HEK293 (cell line): ENCODE measurements around the gene FXYD3.
A peak's percentile ranks its signal among the peaks of the same experiment; 100 is the strongest.

ENCODE experiments used
- BCL11B ChIP-seq: fragments of 450-650 bp; formaldehyde crosslinking; IDR thresholded peaks from 2 replicates; pipeline ENCODE4 v1.5.1; 2016; ENCODE audit warnings: low read depth, missing biosample characterization, missing genetic modification characterization
- GLIS2 ChIP-seq: fragments of 450-650 bp; formaldehyde crosslinking; IDR thresholded peaks from 2 replicates; pipeline ENCODE4 v1.5.1; 2016; ENCODE audit warnings: missing biosample characterization, missing genetic modification characterization
- REPIN1 ChIP-seq: fragments of 450-650 bp; formaldehyde crosslinking; IDR thresholded peaks from 2 replicates; pipeline ENCODE4 v1.5.1; 2017; ENCODE audit warnings: missing biosample characterization, missing genetic modification characterization, low read depth
- SCRT1 ChIP-seq: fragments of 450-650 bp; formaldehyde crosslinking; IDR thresholded peaks from 2 replicates; pipeline ENCODE4 v1.5.1; 2016; ENCODE audit warnings: missing biosample characterization, missing genetic modification characterization, borderline replicate concordance
- YY1 ChIP-seq: fragments of 450-650 bp; formaldehyde crosslinking; IDR thresholded peaks from 2 replicates; pipeline ENCODE4 v1.5.1; 2018; ENCODE audit warnings: missing biosample characterization, missing genetic modification characterization
- ZBTB48 ChIP-seq: fragments of 450-650 bp; formaldehyde crosslinking; IDR thresholded peaks from 2 replicates; pipeline ENCODE4 v1.5.1; 2016; ENCODE audit warnings: missing biosample characterization, missing genetic modification characterization
- ZFP3 ChIP-seq: fragments of 450-650 bp; formaldehyde crosslinking; IDR thresholded peaks from 2 replicates; pipeline ENCODE4 v1.5.1; 2016; ENCODE audit warnings: low read depth, missing biosample characterization, missing genetic modification characterization
- ZFP37 ChIP-seq: fragments of 450-650 bp; formaldehyde crosslinking; IDR thresholded peaks from 2 replicates; pipeline ENCODE4 v1.5.1; 2016; ENCODE audit warnings: missing biosample characterization, missing genetic modification characterization
- ZNF112 ChIP-seq: fragments of 450-650 bp; formaldehyde crosslinking; IDR thresholded peaks from 2 replicates; pipeline ENCODE4 v1.5.0; 2017; ENCODE audit warnings: missing biosample characterization, missing genetic modification characterization
- ZNF155 ChIP-seq: fragments of 450-650 bp; formaldehyde crosslinking; IDR thresholded peaks from 2 replicates; pipeline ENCODE4 v1.5.1; 2016; ENCODE audit warnings: missing biosample characterization, missing genetic modification characterization
- ZNF274 ChIP-seq, 2 experiments: fragments of 200-500 bp in 1 of 2; fragments of 450-650 bp in 1 of 2; sonication (Bioruptor generic) in 1 of 2; formaldehyde crosslinking in 1 of 2; IDR thresholded peaks; 2 replicates each; pipeline versions ENCODE4 v1.5.1 to v1.6.1; 2014 to 2016; ENCODE audit warnings: borderline replicate concordance in 1 of 2, inconsistent platforms in 1 of 2, low read length in 1 of 2, missing biosample characterization in 1 of 2, missing genetic modification characterization in 1 of 2
- ZNF324 ChIP-seq: fragments of 450-650 bp; formaldehyde crosslinking; IDR thresholded peaks from 2 replicates; pipeline ENCODE4 v1.5.1; 2016; ENCODE audit warnings: missing biosample characterization, missing genetic modification characterization
- ZNF354C ChIP-seq: fragments of 450-650 bp; formaldehyde crosslinking; IDR thresholded peaks from 2 replicates; pipeline ENCODE4 v1.5.1; 2016; ENCODE audit warnings: missing biosample characterization, missing genetic modification characterization, low read depth, borderline replicate concordance
- ZNF394 ChIP-seq: fragments of 450-650 bp; formaldehyde crosslinking; IDR thresholded peaks from 2 replicates; pipeline ENCODE4 v1.5.1; 2016; ENCODE audit warnings: missing biosample characterization, missing genetic modification characterization, mild to moderate bottlenecking, moderate library complexity, borderline replicate concordance
- ZNF426 ChIP-seq: fragments of 450-650 bp; formaldehyde crosslinking; IDR thresholded peaks from 2 replicates; pipeline ENCODE4 v1.5.1; 2017; ENCODE audit warnings: missing biosample characterization, missing genetic modification characterization, mild to moderate bottlenecking, inconsistent platforms, moderate library complexity
- ZNF501 ChIP-seq: fragments of 450-650 bp; formaldehyde crosslinking; IDR thresholded peaks from 2 replicates; pipeline ENCODE4 v1.5.1; 2016; ENCODE audit warnings: missing biosample characterization, missing genetic modification characterization
- ZNF555 ChIP-seq: fragments of 450-650 bp; formaldehyde crosslinking; conservative IDR thresholded peaks from 2 replicates; pipeline ENCODE4 v1.5.1; 2017; ENCODE audit warnings: missing biosample characterization, mild to moderate bottlenecking, missing genetic modification characterization, inconsistent platforms
- ZNF600 ChIP-seq: fragments of 450-650 bp; formaldehyde crosslinking; IDR thresholded peaks from 2 replicates; pipeline ENCODE4 v1.5.1; 2016; ENCODE audit warnings: missing biosample characterization, missing genetic modification characterization
- ZNF610 ChIP-seq: fragments of 450-650 bp; formaldehyde crosslinking; IDR thresholded peaks from 2 replicates; pipeline ENCODE4 v1.5.1; 2016; ENCODE audit warnings: missing biosample characterization, missing genetic modification characterization, borderline replicate concordance
- ZNF677 ChIP-seq: fragments of 450-650 bp; IDR thresholded peaks from 2 replicates; pipeline ENCODE4 v1.5.0; 2018; ENCODE audit warnings: missing biosample characterization, mild to moderate bottlenecking, missing genetic modification characterization, moderate library complexity
- ZNF792 ChIP-seq: fragments of 450-650 bp; formaldehyde crosslinking; IDR thresholded peaks from 2 replicates; pipeline ENCODE4 v1.5.1; 2016; ENCODE audit warnings: missing biosample characterization, missing genetic modification characterization
- ZSCAN23 ChIP-seq: fragments of 450-650 bp; formaldehyde crosslinking; IDR thresholded peaks from 2 replicates; pipeline ENCODE4 v1.5.1; 2016; ENCODE audit warnings: missing biosample characterization, missing genetic modification characterization
- ZSCAN30 ChIP-seq: fragments of 450-650 bp; IDR thresholded peaks from 2 replicates; pipeline ENCODE4 v1.5.1; 2018; ENCODE audit warnings: missing biosample characterization, mild to moderate bottlenecking, missing genetic modification characterization, moderate library complexity
- ZXDB ChIP-seq: fragments of 450-650 bp; formaldehyde crosslinking; IDR thresholded peaks from 2 replicates; pipeline ENCODE4 v1.5.1; 2016; ENCODE audit warnings: missing biosample characterization, missing genetic modification characterization
- TF ChIP-seq, protein P1 (sequence below): fragments of 450-650 bp; formaldehyde crosslinking; IDR thresholded peaks from 2 replicates; pipeline ENCODE4 v1.5.1; 2016; ENCODE audit warnings: missing biosample characterization, missing genetic modification characterization
- TF ChIP-seq, protein P2 (sequence below): fragments of 450-650 bp; formaldehyde crosslinking; IDR thresholded peaks from 2 replicates; pipeline ENCODE4 v1.5.1; 2016; ENCODE audit warnings: missing biosample characterization, missing genetic modification characterization
- TF ChIP-seq, protein P3 (sequence below): fragments of 450-650 bp; formaldehyde crosslinking; IDR thresholded peaks from 2 replicates; pipeline ENCODE4 v1.5.1; 2017; ENCODE audit warnings: missing biosample characterization, missing genetic modification characterization
- TF ChIP-seq, protein P4 (sequence below): fragments of 450-650 bp; formaldehyde crosslinking; IDR thresholded peaks from 2 replicates; pipeline ENCODE4 v1.5.1; 2016; ENCODE audit warnings: missing biosample characterization, missing genetic modification characterization
- TF ChIP-seq, protein P5 (sequence below): fragments of 450-650 bp; formaldehyde crosslinking; IDR thresholded peaks from 2 replicates; pipeline ENCODE4 v1.5.1; 2016; ENCODE audit warnings: missing biosample characterization, missing genetic modification characterization
- TF ChIP-seq, protein P6 (sequence below): fragments of 450-650 bp; formaldehyde crosslinking; IDR thresholded peaks from 2 replicates; pipeline ENCODE4 v1.5.1; 2016; ENCODE audit warnings: missing biosample characterization, missing genetic modification characterization

Gene FXYD3

DNA sequence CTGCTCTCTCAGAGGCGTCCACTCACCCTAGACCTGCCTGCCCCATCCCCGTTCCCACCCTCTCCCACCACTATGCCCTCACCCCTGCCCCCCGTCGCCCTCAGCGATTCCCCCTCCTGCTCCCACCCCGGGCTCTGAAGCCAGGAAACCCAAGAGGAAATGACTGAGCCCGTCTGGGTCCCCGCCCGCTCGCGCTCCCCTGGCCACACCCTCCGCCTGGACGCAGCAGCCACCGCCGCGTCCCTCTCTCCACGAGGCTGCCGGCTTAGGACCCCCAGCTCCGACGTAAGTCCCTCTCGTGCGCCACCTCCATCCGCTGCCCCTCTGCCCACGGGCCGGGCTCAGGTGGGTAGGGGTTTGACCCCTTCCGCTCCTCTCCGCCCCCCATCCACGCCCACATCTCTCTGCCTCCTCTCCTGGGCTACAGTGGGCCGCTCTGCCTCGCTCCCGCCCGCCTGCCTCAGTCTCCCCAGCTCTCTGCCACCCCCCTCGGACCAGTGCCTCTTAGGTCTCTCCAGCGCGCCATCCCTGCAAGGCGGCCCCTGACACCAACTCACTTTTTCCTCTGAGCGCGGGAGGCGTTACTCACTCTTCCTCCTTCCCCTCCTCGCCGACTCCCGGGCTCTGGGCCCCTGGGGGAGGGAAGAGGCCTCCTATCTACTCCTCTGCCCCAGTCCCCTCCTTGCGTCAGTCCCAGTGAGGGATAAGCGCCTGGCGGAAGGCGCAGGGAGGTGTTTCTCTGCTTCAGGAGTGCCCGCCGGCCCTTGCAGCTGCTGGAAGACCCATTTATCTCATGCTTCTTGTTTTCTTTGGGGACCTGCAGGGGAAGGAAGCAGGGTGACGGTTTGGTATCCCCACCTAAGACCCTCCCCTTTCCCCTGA is 39.1 kb downstream of the FXYD3 start, which contains the start of gene FXYD5 (continued):
- TF ChIP-seq, protein P1, sequence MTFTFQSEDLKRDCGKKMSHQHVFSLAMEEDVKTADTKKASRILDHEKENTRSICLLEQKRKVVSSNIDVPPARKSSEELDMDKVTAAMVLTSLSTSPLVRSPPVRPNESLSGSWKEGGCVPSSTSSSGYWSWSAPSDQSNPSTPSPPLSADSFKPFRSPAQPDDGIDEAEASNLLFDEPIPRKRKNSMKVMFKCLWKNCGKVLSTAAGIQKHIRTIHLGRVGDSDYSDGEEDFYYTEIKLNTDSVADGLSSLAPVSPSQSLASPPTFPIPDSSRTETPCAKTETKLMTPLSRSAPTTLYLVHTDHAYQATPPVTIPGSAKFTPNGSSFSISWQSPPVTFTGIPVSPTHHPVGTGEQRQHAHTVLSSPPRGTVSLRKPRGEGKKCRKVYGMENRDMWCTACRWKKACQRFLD (tag by site-specific recombination) = no peak; the same call in 1 of the 2 replicates
- TF ChIP-seq, protein P2, sequence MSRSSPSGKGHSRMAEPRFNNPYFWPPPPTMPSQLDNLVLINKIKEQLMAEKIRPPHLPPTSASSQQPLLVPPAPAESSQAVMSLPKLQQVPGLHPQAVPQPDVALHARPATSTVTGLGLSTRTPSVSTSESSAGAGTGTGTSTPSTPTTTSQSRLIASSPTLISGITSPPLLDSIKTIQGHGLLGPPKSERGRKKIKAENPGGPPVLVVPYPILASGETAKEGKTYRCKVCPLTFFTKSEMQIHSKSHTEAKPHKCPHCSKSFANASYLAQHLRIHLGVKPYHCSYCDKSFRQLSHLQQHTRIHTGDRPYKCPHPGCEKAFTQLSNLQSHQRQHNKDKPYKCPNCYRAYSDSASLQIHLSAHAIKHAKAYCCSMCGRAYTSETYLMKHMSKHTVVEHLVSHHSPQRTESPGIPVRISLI (tag by site-specific recombination) = peak; percentile 67
- TF ChIP-seq ZNF324 (peak; percentile 95), ZSCAN30 (peak; percentile 77), ZNF354C (no peak), ZNF792 (tag by site-specific recombination) (peak; percentile 92; the same call in 1 of the 2 replicates), ZNF112 (tag by site-specific recombination) (no peak), ZNF394 (peak; percentile 78), ZNF677 (tag by site-specific recombination) (no peak), ZXDB (tag by site-specific recombination) (peak; percentile 98), REPIN1 (tag by site-specific recombination) (peak; percentile 96; the same call in 1 of the 2 replicates), ZNF610 (tag by site-specific recombination) (peak; percentile 69; the same call in 1 of the 2 replicates), ZFP37 (peak; percentile 100), YY1 (tag by site-specific recombination) (peak; percentile 16; the same call in 1 of the 2 replicates), ZNF501 (tag by site-specific recombination) (peak; percentile 100), ZSCAN23 (tag by site-specific recombination) (0 out of 2 replicates have a peak, but pooled peaks have one; percentile 14), ZNF600 (tag by site-specific recombination) (peak; percentile 97), ZBTB48 (tag by site-specific recombination) (peak; percentile 97), ZNF155 (tag by site-specific recombination) (no peak), ZFP3 (no peak), ZNF555 (tag by site-specific recombination) (no peak), ZNF426 (tag by site-specific recombination) (no peak), ZNF274 (IDR thresholded peaks at IDR 0.05; ENCODE audit: low read length) (no peak), ZNF274 (tag by site-specific recombination; IDR thresholded peaks at IDR 0.05; ENCODE audit: borderline replicate concordance) (no peak), GLIS2 (tag by site-specific recombination) (peak; percentile 96), BCL11B (tag by site-specific recombination) (peak; percentile 76; the same call in 1 of the 2 replicates), SCRT1 (tag by site-specific recombination) (no peak)
- TF ChIP-seq, protein P3, sequence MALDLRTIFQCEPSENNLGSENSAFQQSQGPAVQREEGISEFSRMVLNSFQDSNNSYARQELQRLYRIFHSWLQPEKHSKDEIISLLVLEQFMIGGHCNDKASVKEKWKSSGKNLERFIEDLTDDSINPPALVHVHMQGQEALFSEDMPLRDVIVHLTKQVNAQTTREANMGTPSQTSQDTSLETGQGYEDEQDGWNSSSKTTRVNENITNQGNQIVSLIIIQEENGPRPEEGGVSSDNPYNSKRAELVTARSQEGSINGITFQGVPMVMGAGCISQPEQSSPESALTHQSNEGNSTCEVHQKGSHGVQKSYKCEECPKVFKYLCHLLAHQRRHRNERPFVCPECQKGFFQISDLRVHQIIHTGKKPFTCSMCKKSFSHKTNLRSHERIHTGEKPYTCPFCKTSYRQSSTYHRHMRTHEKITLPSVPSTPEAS = peak; percentile 70
- TF ChIP-seq, protein P4, sequence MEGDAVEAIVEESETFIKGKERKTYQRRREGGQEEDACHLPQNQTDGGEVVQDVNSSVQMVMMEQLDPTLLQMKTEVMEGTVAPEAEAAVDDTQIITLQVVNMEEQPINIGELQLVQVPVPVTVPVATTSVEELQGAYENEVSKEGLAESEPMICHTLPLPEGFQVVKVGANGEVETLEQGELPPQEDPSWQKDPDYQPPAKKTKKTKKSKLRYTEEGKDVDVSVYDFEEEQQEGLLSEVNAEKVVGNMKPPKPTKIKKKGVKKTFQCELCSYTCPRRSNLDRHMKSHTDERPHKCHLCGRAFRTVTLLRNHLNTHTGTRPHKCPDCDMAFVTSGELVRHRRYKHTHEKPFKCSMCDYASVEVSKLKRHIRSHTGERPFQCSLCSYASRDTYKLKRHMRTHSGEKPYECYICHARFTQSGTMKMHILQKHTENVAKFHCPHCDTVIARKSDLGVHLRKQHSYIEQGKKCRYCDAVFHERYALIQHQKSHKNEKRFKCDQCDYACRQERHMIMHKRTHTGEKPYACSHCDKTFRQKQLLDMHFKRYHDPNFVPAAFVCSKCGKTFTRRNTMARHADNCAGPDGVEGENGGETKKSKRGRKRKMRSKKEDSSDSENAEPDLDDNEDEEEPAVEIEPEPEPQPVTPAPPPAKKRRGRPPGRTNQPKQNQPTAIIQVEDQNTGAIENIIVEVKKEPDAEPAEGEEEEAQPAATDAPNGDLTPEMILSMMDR (tag by site-specific recombination) = peak; percentile 87
- TF ChIP-seq, protein P5, sequence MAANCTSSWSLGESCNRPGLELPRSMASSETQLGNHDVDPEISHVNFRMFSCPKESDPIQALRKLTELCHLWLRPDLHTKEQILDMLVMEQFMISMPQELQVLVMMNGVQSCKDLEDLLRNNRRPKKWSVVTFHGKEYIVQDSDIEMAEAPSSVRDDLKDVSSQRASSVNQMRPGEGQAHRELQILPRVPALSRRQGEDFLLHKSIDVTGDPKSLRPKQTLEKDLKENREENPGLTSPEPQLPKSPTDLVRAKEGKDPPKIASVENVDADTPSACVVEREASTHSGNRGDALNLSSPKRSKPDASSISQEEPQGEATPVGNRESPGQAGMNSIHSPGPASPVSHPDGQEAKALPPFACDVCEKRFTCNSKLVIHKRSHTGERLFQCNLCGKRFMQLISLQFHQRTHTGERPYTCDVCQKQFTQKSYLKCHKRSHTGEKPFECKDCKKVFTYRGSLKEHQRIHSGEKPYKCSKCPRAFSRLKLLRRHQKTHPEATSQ (tag by site-specific recombination) = peak; percentile 70; the same call in 1 of the 2 replicates
- TF ChIP-seq, protein P6, sequence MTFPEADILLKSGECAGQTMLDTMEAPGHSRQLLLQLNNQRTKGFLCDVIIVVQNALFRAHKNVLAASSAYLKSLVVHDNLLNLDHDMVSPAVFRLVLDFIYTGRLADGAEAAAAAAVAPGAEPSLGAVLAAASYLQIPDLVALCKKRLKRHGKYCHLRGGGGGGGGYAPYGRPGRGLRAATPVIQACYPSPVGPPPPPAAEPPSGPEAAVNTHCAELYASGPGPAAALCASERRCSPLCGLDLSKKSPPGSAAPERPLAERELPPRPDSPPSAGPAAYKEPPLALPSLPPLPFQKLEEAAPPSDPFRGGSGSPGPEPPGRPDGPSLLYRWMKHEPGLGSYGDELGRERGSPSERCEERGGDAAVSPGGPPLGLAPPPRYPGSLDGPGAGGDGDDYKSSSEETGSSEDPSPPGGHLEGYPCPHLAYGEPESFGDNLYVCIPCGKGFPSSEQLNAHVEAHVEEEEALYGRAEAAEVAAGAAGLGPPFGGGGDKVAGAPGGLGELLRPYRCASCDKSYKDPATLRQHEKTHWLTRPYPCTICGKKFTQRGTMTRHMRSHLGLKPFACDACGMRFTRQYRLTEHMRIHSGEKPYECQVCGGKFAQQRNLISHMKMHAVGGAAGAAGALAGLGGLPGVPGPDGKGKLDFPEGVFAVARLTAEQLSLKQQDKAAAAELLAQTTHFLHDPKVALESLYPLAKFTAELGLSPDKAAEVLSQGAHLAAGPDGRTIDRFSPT (tag by site-specific recombination) = peak; percentile 98
